OCI-LY7 (cell line): ENCODE results near the gene BLOC1S2. TPM values are rescaled to one million over a fixed set of nuclear protein-coding genes. Genes with fewer than 3 reads are reported as not detected.
"Not testable (repeated sequence)": the region's sequence is repeated elsewhere in the genome, so short reads cannot be mapped to it uniquely, and the experiment has no call there.

Source experiments
- BruUV-seq: library from RNA; stranded (reverse); fragments of 400-500 nt; replicated peaks from 2 replicates; lab custom pipeline; 2021; lab: Mats Ljungman, UMichigan
- CTCF ChIA-PET: fragments of 300-600 bp; sonication (Branson Sonifier 250); formaldehyde crosslinking; loops from one replicate; lab custom pipeline; 2022; ENCODE audit warnings: antibody characterized with exemption; ENCODE audit not compliant: unreplicated experiment; lab: Charles Lee
- POLR2A ChIA-PET: fragments of 300-600 bp; sonication (Branson Sonifier 250); formaldehyde crosslinking; loops from one replicate; lab custom pipeline; 2022; ENCODE audit warnings: antibody characterized with exemption; lab: Charles Lee
- DNase-seq: peaks from one replicate; pipeline ENCODE4 v3.0.0-alpha.2; 2015; ENCODE audit warnings: low spot score
- H2AFZ ChIP-seq: fragments of 200-600 bp; sonication (generic), shearing (Covaris generic); 2 replicates; pipeline ENCODE4 v1.6.1; 2014; ENCODE audit warnings: mild to moderate bottlenecking, antibody characterized with exemption, low read length, moderate library complexity
- H3K27ac ChIP-seq: fragments of 200-600 bp; sonication (generic); 2 replicates; pipeline ENCODE4 v1.5.1; 2014; ENCODE audit warnings: mixed run types, low read depth, mild to moderate bottlenecking, moderate library complexity, low read length, inconsistent platforms; ENCODE audit not compliant: poor library complexity, severe bottlenecking
- H3K36me3 ChIP-seq: fragments of 200-600 bp; sonication (generic); 2 replicates; pipeline ENCODE4 v1.6.1; 2014; ENCODE audit warnings: mild to moderate bottlenecking, antibody characterized with exemption, low read length, moderate library complexity, mixed read lengths; ENCODE audit not compliant: insufficient read depth
- H3K4me1 ChIP-seq: fragments of 200-600 bp; sonication (generic); 2 replicates; pipeline ENCODE4 v1.5.1; 2014; ENCODE audit warnings: mild to moderate bottlenecking, low read length; ENCODE audit not compliant: insufficient read depth, poor library complexity, severe bottlenecking
- H3K4me2 ChIP-seq: fragments of 200-600 bp; sonication (generic); 2 replicates; pipeline ENCODE4 v1.6.1; 2014; ENCODE audit warnings: mild to moderate bottlenecking, low read length
- H3K4me3 ChIP-seq: fragments of 200-600 bp; sonication (generic); 2 replicates; pipeline ENCODE4 v1.5.1; 2014; ENCODE audit warnings: mild to moderate bottlenecking, low read depth, low read length; ENCODE audit not compliant: poor library complexity, severe bottlenecking
- H3K79me2 ChIP-seq: fragments of 200-600 bp; sonication (generic); 2 replicates; pipeline ENCODE4 v1.6.1; 2016; ENCODE audit warnings: low read depth, mild to moderate bottlenecking, low read length, moderate library complexity, mixed read lengths; ENCODE audit not compliant: insufficient read depth
- H3K9me2 ChIP-seq: fragments of 200-600 bp; sonication (generic); 2 replicates; pipeline ENCODE4 v1.6.1; 2016; ENCODE audit warnings: mild to moderate bottlenecking, low read length, mixed read lengths; ENCODE audit not compliant: insufficient read depth
- H3K9me3 ChIP-seq: fragments of 200-600 bp; sonication (generic); 2 replicates; pipeline ENCODE4 v1.6.1; 2014; ENCODE audit warnings: mild to moderate bottlenecking, mixed run types, low read length, mixed read lengths
- H4K20me1 ChIP-seq: fragments of 200-600 bp; sonication (generic); 2 replicates; pipeline ENCODE4 v1.6.1; 2014; ENCODE audit warnings: mild to moderate bottlenecking, antibody characterized with exemption, low read length, moderate library complexity, mixed read lengths; ENCODE audit not compliant: insufficient read depth
- CTCF ChIP-seq: fragments of 200-600 bp; sonication (generic); conservative IDR thresholded peaks from 2 replicates; pipeline ENCODE4 v1.5.1; 2014; ENCODE audit warnings: mild to moderate bottlenecking, antibody characterized with exemption, low read length, moderate library complexity, mixed read lengths
- EZH2phosphoT487 ChIP-seq: fragments of 200-600 bp; sonication (generic); IDR thresholded peaks from 2 replicates; pipeline ENCODE4 v1.6.1; 2018; ENCODE audit warnings: low read depth, borderline replicate concordance, mild to moderate bottlenecking, mixed run types, antibody characterized with exemption, low read length, moderate library complexity, mixed read lengths
- intact Hi-C: fragments of 100-400 bp; cut with micrococcal nuclease; formaldehyde crosslinking; loops from one replicate; pipeline ENCODE4 v1.10.0; 2022; ENCODE audit not compliant: unreplicated experiment
- total RNA-seq, 2 experiments: library from RNA; depleted of rRNA in 1 of 2; stranded (reverse); fragments of >200 nt in 1 of 2; shearing (Covaris generic) in 1 of 2; gene quantifications; 2 replicates each; pipeline ENCODE4 v1.2.3, GENCODE V29; 2014 to 2022

BLOC1S2 gene
- total RNA-seq, 2 experiments from 2014 or later: 39.7 to 54.8 TPM

GRCh38 chr10:100297242-100297641 lies 10.8 kb upstream of the BLOC1S2 start:
- CTCF ChIA-PET: interaction anchor here (0.6 kb wide), 1 partner anchor 25 kb away, joined by 3 read pairs; no protein-coding TSS in a partner anchor
- DNase-seq: no peak
- peak overlapping the region; percentile 55 for H3K4me2 ChIP-seq

GRCh38 chr10:100293066-100293465 lies 6.6 kb upstream of the BLOC1S2 start:
- TF ChIP-seq CTCF: no peak
- TF ChIP-seq EZH2phosphoT487: no peak
- Histone ChIP-seq H3K27ac (no peak overlapping the region), H3K4me2 (no peak overlapping the region), H3K9me3 (no peaks in the 10 kb centered on the region), H3K79me2 (no peaks in the 10 kb centered on the region), H3K36me3 (no peaks in the 10 kb centered on the region), H3K4me3 (no peak overlapping the region), H3K9me2 (no peaks in the 10 kb centered on the region), H2AFZ (no peak overlapping the region), H4K20me1 (no peaks in the 10 kb centered on the region), H3K4me1 (peaks cover 20% of the 10 kb centered on the region)
- BruUV-seq: no TSS peak
- POLR2A ChIA-PET: interaction anchor here (1.0 kb wide), 1 partner anchor 9 kb away, joined by 5 read pairs; no protein-coding TSS in a partner anchor
- CTCF ChIA-PET: no interaction called here
- intact Hi-C loops: no loop called here
- no peak for DNase-seq

More at GRCh38 chr10:100297242-100297641, 10.8 kb upstream of the BLOC1S2 start:
- Histone ChIP-seq H4K20me1 (no peaks in the 10 kb centered on the region), H3K4me3 (peak overlapping the region; percentile 15), H3K36me3 (no peaks in the 10 kb centered on the region), H3K9me3 (no peaks in the 10 kb centered on the region), H3K27ac (no peak overlapping the region), H3K9me2 (no peaks in the 10 kb centered on the region), H2AFZ (no peak overlapping the region), H3K79me2 (no peaks in the 10 kb centered on the region), H3K4me1 (peaks cover 24% of the 10 kb centered on the region)
- TF ChIP-seq EZH2phosphoT487 (no peak), CTCF (no peak)
- no TSS peak for BruUV-seq
- intact Hi-C loops: no loop called here
- POLR2A ChIA-PET: interaction anchor here (0.7 kb wide), 1 partner anchor 73 kb away, joined by 5 read pairs; no protein-coding TSS in a partner anchor

- H3K27ac ChIP-seq, H4K20me1 ChIP-seq, H3K4me3 ChIP-seq, CTCF ChIA-PET, H2AFZ ChIP-seq, H3K4me2 ChIP-seq, H3K9me3 ChIP-seq, intact Hi-C loops, H3K9me2 ChIP-seq, BruUV-seq, H3K36me3 ChIP-seq, H3K79me2 ChIP-seq, DNase-seq: not testable (repeated sequence)
- POLR2A ChIA-PET: interaction anchor here (1.4 kb wide), 1 partner anchor 35 kb away, joined by 6 read pairs; no protein-coding TSS in a partner anchor
- H3K4me1 ChIP-seq: peaks cover 12% of the 10 kb centered on the region
These were observed 5.8 kb upstream of the BLOC1S2 start for GRCh38 chr10:100292300-100292699.
